ENCODE data around the gene ATG2B.

Gene ATG2B

GRCh38 chr14:96250485-96250884 is 112.7 kb downstream of the ATG2B start:
- H3K18ac ChIP-seq (ENCODE audit: low read length) = no peak overlapping the region
- no peak overlapping the region for H3K23ac ChIP-seq (ENCODE audit: low read depth, low read length, poor library complexity)
- no peak overlapping the region for H2BK12ac ChIP-seq (ENCODE audit: low read length)
- no CpG with 5 or more reads among the region's 3 CpGs for WGBS, 2 donors (ENCODE audit: extremely low coverage in 2 of 2, insufficient read length in 2 of 2, insufficient replicate concordance in 1 of 2)
- H3K4me2 ChIP-seq (ENCODE audit: insufficient read depth, low read length, poor library complexity, severe bottlenecking) = no peak overlapping the region
- H4K8ac ChIP-seq (ENCODE audit: low read depth, low read length) = no peak overlapping the region
- no peak overlapping the region for H2BK120ac ChIP-seq (ENCODE audit: low read depth, low read length)
- no peak overlapping the region for H2BK5ac ChIP-seq (ENCODE audit: low read length)
- no peak overlapping the region for H4K91ac ChIP-seq (ENCODE audit: low read depth, low read length, poor library complexity)
- no peak overlapping the region for H3K27ac ChIP-seq (replicated peaks; ENCODE audit: low read length)
- no peak overlapping the region for H2AK5ac ChIP-seq (ENCODE audit: low read depth, low read length)
- no peak overlapping the region for H2BK15ac ChIP-seq (ENCODE audit: low read length)
- H3K4ac ChIP-seq (ENCODE audit: low read length) = no peak overlapping the region
- H3K9me3 ChIP-seq (replicated peaks in 1 of 2; ENCODE audit: control insufficient read depth in 2 of 2, insufficient read depth in 1 of 2, low read depth in 1 of 2, low read length in 2 of 2) = no peaks in the 10 kb centered on the region
- H3K79me1 ChIP-seq (ENCODE audit: low read depth, low read length) = no peaks in the 10 kb centered on the region
- no peak overlapping the region for H2AFZ ChIP-seq (ENCODE audit: low read length)
- peaks cover 0 to 3% (median 0%) of the 10 kb centered on the region in 3 experiments for H3K27me3 ChIP-seq (ENCODE audit: control insufficient read depth in 3 of 3, insufficient read depth in 3 of 3, low read depth in 1 of 3, low read length in 3 of 3)
- H3K14ac ChIP-seq (ENCODE audit: low read length) = no peak overlapping the region
- peaks cover 0 to 11% of the 10 kb centered on the region in 2 donors for H3K4me1 ChIP-seq (ENCODE audit: control insufficient read depth in 2 of 2, insufficient read depth in 1 of 2, low read depth in 1 of 2, low read length in 2 of 2)
- no peak overlapping the region for H3K4me3 ChIP-seq (ENCODE audit: low read length in 2 of 2)
- no peaks in the 10 kb centered on the region for H3K36me3 ChIP-seq (replicated peaks in 1 of 2; ENCODE audit: control insufficient read depth in 2 of 2, insufficient read depth in 2 of 2, low read length in 2 of 2)
- no peak overlapping the region for H3K9ac ChIP-seq (ENCODE audit: low read depth, low read length, poor library complexity)
- no peak for DNase-seq (ENCODE audit: low spot score)

- Histone ChIP-seq H3K4ac (ENCODE audit: low read length) (no peak overlapping the region), H3K4me3 (ENCODE audit: low read length in 2 of 2) (no peak overlapping the region), H2BK15ac (ENCODE audit: low read length) (no peak overlapping the region), H3K4me1 (ENCODE audit: control insufficient read depth in 2 of 2, insufficient read depth in 1 of 2, low read depth in 1 of 2, low read length in 2 of 2) (peaks cover 0 to 11% of the 10 kb centered on the region in 2 donors), H3K23ac (ENCODE audit: low read depth, low read length, poor library complexity) (no peak overlapping the region), H3K27ac (replicated peaks; ENCODE audit: low read length) (no peak overlapping the region), H3K27me3 (ENCODE audit: control insufficient read depth in 3 of 3, insufficient read depth in 3 of 3, low read depth in 1 of 3, low read length in 3 of 3) (peaks cover 0 to 3% (median 0%) of the 10 kb centered on the region in 3 experiments), H4K8ac (ENCODE audit: low read depth, low read length) (no peak overlapping the region), H2AFZ (ENCODE audit: low read length) (no peak overlapping the region), H3K18ac (ENCODE audit: low read length) (no peak overlapping the region), H3K79me1 (ENCODE audit: low read depth, low read length) (no peaks in the 10 kb centered on the region), H3K9ac (ENCODE audit: low read depth, low read length, poor library complexity) (no peak overlapping the region), H3K9me3 (replicated peaks in 1 of 2; ENCODE audit: control insufficient read depth in 2 of 2, insufficient read depth in 1 of 2, low read depth in 1 of 2, low read length in 2 of 2) (no peaks in the 10 kb centered on the region), H2AK5ac (ENCODE audit: low read depth, low read length) (no peak overlapping the region), H2BK12ac (ENCODE audit: low read length) (no peak overlapping the region), H3K4me2 (ENCODE audit: insufficient read depth, low read length, poor library complexity, severe bottlenecking) (no peak overlapping the region), H3K14ac (ENCODE audit: low read length) (no peak overlapping the region), H2BK120ac (ENCODE audit: low read depth, low read length) (no peak overlapping the region), H2BK5ac (ENCODE audit: low read length) (no peak overlapping the region), H3K36me3 (replicated peaks in 1 of 2; ENCODE audit: control insufficient read depth in 2 of 2, insufficient read depth in 2 of 2, low read length in 2 of 2) (no peaks in the 10 kb centered on the region), H4K91ac (ENCODE audit: low read depth, low read length, poor library complexity) (no peak overlapping the region)
- no peak for DNase-seq (ENCODE audit: low spot score)
- no CpG with 5 or more reads among the region's 5 CpGs for WGBS, 2 donors (ENCODE audit: extremely low coverage in 2 of 2, insufficient read length in 2 of 2, insufficient replicate concordance in 1 of 2)
These were observed 114.1 kb downstream of the ATG2B start for GRCh38 chr14:96249029-96249428.

- H3K27ac ChIP-seq (replicated peaks; ENCODE audit: low read length) = no peak overlapping the region
- DNase-seq (ENCODE audit: low spot score) = no peak
- H2BK5ac ChIP-seq (ENCODE audit: low read length) = no peak overlapping the region
- H3K4me2 ChIP-seq (ENCODE audit: insufficient read depth, low read length, poor library complexity, severe bottlenecking) = no peak overlapping the region
- H3K4me1 ChIP-seq (ENCODE audit: control insufficient read depth in 2 of 2, insufficient read depth in 1 of 2, low read depth in 1 of 2, low read length in 2 of 2) = peaks cover 0 to 4% of the 10 kb centered on the region in 2 donors
- H3K23ac ChIP-seq (ENCODE audit: low read depth, low read length, poor library complexity) = no peak overlapping the region
- H2BK120ac ChIP-seq (ENCODE audit: low read depth, low read length) = no peak overlapping the region
- H3K4me3 ChIP-seq (ENCODE audit: low read length in 2 of 2) = no peak overlapping the region
- H3K9ac ChIP-seq (ENCODE audit: low read depth, low read length, poor library complexity) = no peak overlapping the region
- H3K18ac ChIP-seq (ENCODE audit: low read length) = no peak overlapping the region
- H2BK12ac ChIP-seq (ENCODE audit: low read length) = no peak overlapping the region
- no peaks in the 10 kb centered on the region for H3K36me3 ChIP-seq (replicated peaks in 1 of 2; ENCODE audit: control insufficient read depth in 2 of 2, insufficient read depth in 2 of 2, low read length in 2 of 2)
- WGBS, 2 donors (ENCODE audit: extremely low coverage in 2 of 2, insufficient read length in 2 of 2, insufficient replicate concordance in 1 of 2) = no CpG with 5 or more reads among the region's 6 CpGs
- H4K8ac ChIP-seq (ENCODE audit: low read depth, low read length) = no peak overlapping the region
- no peak overlapping the region for H4K91ac ChIP-seq (ENCODE audit: low read depth, low read length, poor library complexity)
- no peaks in the 10 kb centered on the region for H3K79me1 ChIP-seq (ENCODE audit: low read depth, low read length)
- no peak overlapping the region for H2BK15ac ChIP-seq (ENCODE audit: low read length)
- no peaks in the 10 kb centered on the region for H3K9me3 ChIP-seq (replicated peaks in 1 of 2; ENCODE audit: control insufficient read depth in 2 of 2, insufficient read depth in 1 of 2, low read depth in 1 of 2, low read length in 2 of 2)
- H2AK5ac ChIP-seq (ENCODE audit: low read depth, low read length) = no peak overlapping the region
- no peak overlapping the region for H2AFZ ChIP-seq (ENCODE audit: low read length)
- H3K4ac ChIP-seq (ENCODE audit: low read length) = no peak overlapping the region
- H3K14ac ChIP-seq (ENCODE audit: low read length) = no peak overlapping the region
- peaks cover 0 to 3% (median 0%) of the 10 kb centered on the region in 3 experiments for H3K27me3 ChIP-seq (ENCODE audit: control insufficient read depth in 3 of 3, insufficient read depth in 3 of 3, low read depth in 1 of 3, low read length in 3 of 3)
These were observed 116.1 kb downstream of the ATG2B start for GRCh38 chr14:96247031-96247430.

DNA sequence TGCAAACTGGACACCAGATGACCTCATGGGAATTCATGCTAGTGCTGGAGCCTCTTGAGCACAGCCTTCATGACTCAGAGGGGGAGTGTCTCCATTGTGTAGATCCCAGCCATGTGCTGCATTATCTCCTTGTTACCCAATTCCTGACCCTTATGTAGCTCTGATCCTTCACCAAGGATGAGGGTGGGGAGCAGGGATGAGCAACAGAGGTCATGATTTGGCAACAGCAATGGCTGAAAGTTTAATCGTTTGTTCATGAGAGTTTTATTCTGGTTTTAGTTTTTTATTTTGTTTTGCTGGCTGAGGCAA is 116.6 kb downstream of the ATG2B start:
- H2AFZ ChIP-seq (ENCODE audit: low read length) = no peak overlapping the region
- no peak overlapping the region for H3K4ac ChIP-seq (ENCODE audit: low read length)
- H2BK5ac ChIP-seq (ENCODE audit: low read length) = no peak overlapping the region
- no peak overlapping the region for H2BK15ac ChIP-seq (ENCODE audit: low read length)
- no peak overlapping the region for H3K23ac ChIP-seq (ENCODE audit: low read depth, low read length, poor library complexity)
- no peak overlapping the region for H3K14ac ChIP-seq (ENCODE audit: low read length)
- H3K9ac ChIP-seq (ENCODE audit: low read depth, low read length, poor library complexity) = no peak overlapping the region
- H3K79me1 ChIP-seq (ENCODE audit: low read depth, low read length) = no peaks in the 10 kb centered on the region
- no peaks in the 10 kb centered on the region for H3K9me3 ChIP-seq (replicated peaks in 1 of 2; ENCODE audit: control insufficient read depth in 2 of 2, insufficient read depth in 1 of 2, low read depth in 1 of 2, low read length in 2 of 2)
- H2BK120ac ChIP-seq (ENCODE audit: low read depth, low read length) = no peak overlapping the region
- no peak overlapping the region for H4K91ac ChIP-seq (ENCODE audit: low read depth, low read length, poor library complexity)
- H3K27ac ChIP-seq (replicated peaks; ENCODE audit: low read length) = no peak overlapping the region
- no peak for DNase-seq (ENCODE audit: low spot score)
- H3K36me3 ChIP-seq (replicated peaks in 1 of 2; ENCODE audit: control insufficient read depth in 2 of 2, insufficient read depth in 2 of 2, low read length in 2 of 2) = no peaks in the 10 kb centered on the region
- no peak overlapping the region for H4K8ac ChIP-seq (ENCODE audit: low read depth, low read length)
- no CpG with 5 or more reads among the region's 1 CpG for WGBS, 2 donors (ENCODE audit: extremely low coverage in 2 of 2, insufficient read length in 2 of 2, insufficient replicate concordance in 1 of 2)
- no peak overlapping the region for H2AK5ac ChIP-seq (ENCODE audit: low read depth, low read length)
- H3K4me3 ChIP-seq (ENCODE audit: low read length in 2 of 2) = no peak overlapping the region
- no peak overlapping the region for H3K18ac ChIP-seq (ENCODE audit: low read length)
- no peak overlapping the region for H3K4me2 ChIP-seq (ENCODE audit: insufficient read depth, low read length, poor library complexity, severe bottlenecking)
- H2BK12ac ChIP-seq (ENCODE audit: low read length) = no peak overlapping the region
- peaks cover 0 to 3% (median 0%) of the 10 kb centered on the region in 3 experiments for H3K27me3 ChIP-seq (ENCODE audit: control insufficient read depth in 3 of 3, insufficient read depth in 3 of 3, low read depth in 1 of 3, low read length in 3 of 3)
- peaks cover 0 to 4% of the 10 kb centered on the region in 2 donors for H3K4me1 ChIP-seq (ENCODE audit: control insufficient read depth in 2 of 2, insufficient read depth in 1 of 2, low read depth in 1 of 2, low read length in 2 of 2)

Data from neuronal stem cell (in vitro differentiated cells).